Neural cell (in vitro differentiated cells): Measurements from ENCODE around the gene CCDC112. TPM values are rescaled to one million over a fixed set of nuclear protein-coding genes. Genes with fewer than 3 reads are reported as not detected.

Experiments used
- H2AFZ ChIP-seq: fragments of 200-600, 300-800 bp; sonication (generic), shearing (Covaris generic); 2 replicates; pipeline ENCODE4 v1.6.0; 2014; ENCODE audit warnings: low read depth, mild to moderate bottlenecking, antibody characterized with exemption, low read length, moderate library complexity
- H3F3A ChIP-seq: fragments of 200-600 bp; shearing (Covaris generic); 2 replicates; pipeline ENCODE4 v1.6.1; 2016; ENCODE audit warnings: mild to moderate bottlenecking, moderate library complexity, mixed read lengths, antibody characterized with exemption, low read length; ENCODE audit not compliant: insufficient read depth, poor library complexity, severe bottlenecking
- H3K27ac ChIP-seq: fragments of 200-600, 300-800 bp; sonication (generic), shearing (Covaris generic); 2 replicates; pipeline ENCODE4 v1.5.1; 2014; ENCODE audit warnings: mild to moderate bottlenecking, low read length, moderate library complexity
- H3K27me3 ChIP-seq: fragments of 300-800, 200-600 bp; sonication (generic), shearing (Covaris generic); 2 replicates; pipeline ENCODE4 v1.6.0; 2014; ENCODE audit warnings: mild to moderate bottlenecking, low read depth, low read length, moderate library complexity; ENCODE audit not compliant: insufficient read depth
- H3K36me3 ChIP-seq: fragments of 300-800, 200-600 bp; sonication (generic), shearing (Covaris generic); 2 replicates; pipeline ENCODE4 v1.5.1; 2014; ENCODE audit warnings: mild to moderate bottlenecking, antibody characterized with exemption, low read length, moderate library complexity; ENCODE audit not compliant: insufficient read depth
- H3K4me2 ChIP-seq: fragments of 300-800, 200-600 bp; sonication (generic), shearing (Covaris generic); 2 replicates; pipeline ENCODE4 v1.6.0; 2014; ENCODE audit warnings: mild to moderate bottlenecking, low read length
- H3K4me3 ChIP-seq: fragments of 300-800, 200-600 bp; sonication (generic), shearing (Covaris generic); 2 replicates; pipeline ENCODE4 v1.5.1; 2014; ENCODE audit warnings: mild to moderate bottlenecking, low read length, moderate library complexity
- H3K79me2 ChIP-seq: fragments of 200-600 bp; shearing (Covaris generic); replicated peaks from 2 replicates; pipeline ENCODE4 v1.6.0; 2014; ENCODE audit warnings: mild to moderate bottlenecking, low read length, moderate library complexity; ENCODE audit not compliant: insufficient read depth
- H3K9ac ChIP-seq: fragments of 300-800, 200-600 bp; sonication (generic), shearing (Covaris generic); 2 replicates; pipeline ENCODE4 v1.6.1; 2016; ENCODE audit warnings: mild to moderate bottlenecking, low read length, mixed read lengths
- H3K9me2 ChIP-seq: fragments of 200-600 bp; shearing (Covaris generic); 2 replicates; pipeline ENCODE4 v1.6.1; 2016; ENCODE audit warnings: mild to moderate bottlenecking, low read length, mixed read lengths; ENCODE audit not compliant: insufficient read depth
- H3K9me3 ChIP-seq: fragments of 200-600, 300-800 bp; sonication (generic), shearing (Covaris generic); 2 replicates; pipeline ENCODE4 v1.6.1; 2016; ENCODE audit warnings: mild to moderate bottlenecking, mixed run types, low read length, moderate library complexity, mixed read lengths
- H4K20me1 ChIP-seq: fragments of 200-600 bp; shearing (Covaris generic); 2 replicates; pipeline ENCODE4 v1.6.1; 2016; ENCODE audit warnings: mild to moderate bottlenecking, mixed run types; ENCODE audit not compliant: insufficient read depth
- CTCF ChIP-seq: fragments of 450-650 bp; IDR thresholded peaks from 2 replicates; pipeline ENCODE4 v1.5.1; 2014; ENCODE audit warnings: antibody characterized with exemption, mild to moderate bottlenecking, moderate library complexity; ENCODE audit not compliant: poor library complexity, severe bottlenecking
- EP300 ChIP-seq: fragments of 450-650 bp; conservative IDR thresholded peaks from 2 replicates; pipeline ENCODE4 v1.6.1; 2014; ENCODE audit warnings: antibody characterized with exemption, mild to moderate bottlenecking, moderate library complexity; ENCODE audit not compliant: poor library complexity, severe bottlenecking
- EZH2 ChIP-seq: fragments of 200-600, 300-800 bp; shearing (Covaris generic), sonication (generic); IDR thresholded peaks from 2 replicates; pipeline ENCODE4 v1.6.1; 2014; ENCODE audit warnings: antibody characterized with exemption, low read length, borderline replicate concordance, mild to moderate bottlenecking; ENCODE audit not compliant: insufficient read depth, poor library complexity, severe bottlenecking
- MXI1 ChIP-seq: fragments of 450-650 bp; conservative IDR thresholded peaks from 2 replicates; pipeline ENCODE4 v1.6.1; 2014; ENCODE audit warnings: antibody characterized with exemption, mild to moderate bottlenecking; ENCODE audit not compliant: poor library complexity, severe bottlenecking
- POLR2AphosphoS5 ChIP-seq: IDR thresholded peaks from 2 replicates; pipeline ENCODE4 v1.6.1; 2012
- RAD21 ChIP-seq: fragments of 450-650 bp; conservative IDR thresholded peaks from 2 replicates; pipeline ENCODE4 v1.6.1; 2014; ENCODE audit warnings: antibody characterized with exemption, mild to moderate bottlenecking, moderate library complexity
- REST ChIP-seq: IDR thresholded peaks from 2 replicates; pipeline ENCODE4 v1.6.1; 2012; ENCODE audit warnings: borderline replicate concordance
- SMC3 ChIP-seq: fragments of 450-650 bp; conservative IDR thresholded peaks from 2 replicates; pipeline ENCODE4 v1.6.1; 2014; ENCODE audit warnings: antibody characterized with exemption, mild to moderate bottlenecking, moderate library complexity; ENCODE audit not compliant: poor library complexity
- TAF1 ChIP-seq: IDR thresholded peaks from 2 replicates; pipeline ENCODE4 v1.6.1; 2012; ENCODE audit warnings: low read depth
- polyA plus RNA-seq: library from polyadenylated mRNA; depleted of rRNA; stranded (reverse); fragments of >200 nt; gene quantifications from 2 replicates; pipeline ENCODE4 v1.2.3, GENCODE V29; 2014

The CCDC112 gene
- polyA plus RNA-seq, 1 donor from 2014 or later: 76.7 TPM

GRCh38 chr5:115274584-115274983, 21.9 kb downstream of the CCDC112 start:
- H3K4me3 ChIP-seq: no peak overlapping the region
- H4K20me1 ChIP-seq: no peaks in the 10 kb centered on the region
- no peaks in the 10 kb centered on the region for H3K27me3 ChIP-seq
- H3F3A ChIP-seq: no peaks in the 10 kb centered on the region
- no peaks in the 10 kb centered on the region for H3K9me2 ChIP-seq
- no peaks in the 10 kb centered on the region for H3K79me2 ChIP-seq
- H3K36me3 ChIP-seq: peaks cover 17% of the 10 kb centered on the region
- no peak overlapping the region for H3K4me2 ChIP-seq
- no peaks in the 10 kb centered on the region for H3K9me3 ChIP-seq
- TF ChIP-seq EP300: no peak
- no peak for TF ChIP-seq TAF1
- TF ChIP-seq SMC3: no peak
- TF ChIP-seq RAD21: no peak
- TF ChIP-seq MXI1: no peak
- no peak for TF ChIP-seq POLR2AphosphoS5
- no peak for TF ChIP-seq REST
- TF ChIP-seq CTCF: no peak
- no peak for TF ChIP-seq EZH2
- no peak overlapping the region for H2AFZ ChIP-seq
- no peak overlapping the region for H3K9ac ChIP-seq
- H3K27ac ChIP-seq: no peak overlapping the region

- H3K27me3 ChIP-seq: no peaks in the 10 kb centered on the region
- H3K79me2 ChIP-seq: no peaks in the 10 kb centered on the region
- no peak overlapping the region for H3K9ac ChIP-seq
- H3K4me2 ChIP-seq: no peak overlapping the region
- H2AFZ ChIP-seq: no peak overlapping the region
- no peaks in the 10 kb centered on the region for H4K20me1 ChIP-seq
- TF ChIP-seq EZH2 (no peak), MXI1 (no peak), TAF1 (no peak), SMC3 (no peak), RAD21 (no peak)
- H3K27ac ChIP-seq: no peak overlapping the region
- no peaks in the 10 kb centered on the region for H3F3A ChIP-seq
- no peaks in the 10 kb centered on the region for H3K9me3 ChIP-seq
- peaks cover 17% of the 10 kb centered on the region for H3K36me3 ChIP-seq
- H3K9me2 ChIP-seq: no peaks in the 10 kb centered on the region
- no peak overlapping the region for H3K4me3 ChIP-seq
Observed at GRCh38 chr5:115272297-115272958, 24.0 kb downstream of the CCDC112 start.
